Type B pancreatic cell (in vitro differentiated cells): ENCODE measurements around the gene KIF6. TPM values are rescaled to one million over a fixed set of nuclear protein-coding genes. Genes with fewer than 3 reads are reported as not detected.

Experiments used
- DNase-seq: peaks from one replicate; pipeline ENCODE4 v3.0.0; 2021; ENCODE audit warnings: mixed read lengths; ENCODE audit not compliant: unreplicated experiment; ENCODE audit errors: extremely low spot score
- H3K27ac Mint-ChIP-seq: 2 replicates; pipeline ENCODE4 v1.8.0; 2021; ENCODE audit warnings: mild to moderate bottlenecking, mixed read lengths
- H3K27me3 Mint-ChIP-seq: 2 replicates; pipeline ENCODE4 v1.8.0; 2021; ENCODE audit warnings: mixed read lengths
- H3K36me3 Mint-ChIP-seq: 2 replicates; pipeline ENCODE4 v1.8.0; 2021; ENCODE audit warnings: mixed read lengths
- H3K4me1 Mint-ChIP-seq: one replicate; pipeline ENCODE4 v1.8.0; 2021; ENCODE audit warnings: mixed read lengths; ENCODE audit not compliant: unreplicated experiment
- H3K4me3 Mint-ChIP-seq: 2 replicates; pipeline ENCODE4 v1.8.0; 2021; ENCODE audit warnings: mild to moderate bottlenecking, mixed read lengths
- H3K9me3 Mint-ChIP-seq: 2 replicates; pipeline ENCODE4 v1.8.0; 2021; ENCODE audit warnings: mixed read lengths
- CTCF ChIP-seq: fragments of 200-600 bp; sonication (generic); conservative IDR thresholded peaks from 2 replicates; pipeline ENCODE4 v1.5.0; 2021; ENCODE audit warnings: antibody characterized with exemption, mild to moderate bottlenecking
- total RNA-seq: library from RNA; stranded (reverse); gene quantifications from 2 replicates; pipeline ENCODE4 v1.2.1, GENCODE V29; 2021; ENCODE audit warnings: low replicate concordance

The KIF6 gene
- total RNA-seq, 1 donor from 2014 or later = 3.3 TPM

GRCh38 chr6:39428816-39429215 lies 296.4 kb downstream of the KIF6 start:
- H3K36me3 Mint-ChIP-seq = no peaks in the 10 kb centered on the region
- no peak overlapping the region for H3K27ac Mint-ChIP-seq
- H3K4me3 Mint-ChIP-seq = no peak overlapping the region
- no peak for DNase-seq
- peaks cover 5% of the 10 kb centered on the region for H3K9me3 Mint-ChIP-seq
- H3K4me1 Mint-ChIP-seq = peaks cover 29% of the 10 kb centered on the region
- TF ChIP-seq CTCF = no peak
- H3K27me3 Mint-ChIP-seq = no peaks in the 10 kb centered on the region

- Mint-ChIP-seq H3K9me3 (peaks cover 5% of the 10 kb centered on the region), H3K27ac (no peak overlapping the region), H3K4me3 (no peak overlapping the region), H3K36me3 (no peaks in the 10 kb centered on the region), H3K27me3 (no peaks in the 10 kb centered on the region), H3K4me1 (peaks cover 29% of the 10 kb centered on the region)
- no peak for TF ChIP-seq CTCF
- DNase-seq = no peak
Observed at GRCh38 chr6:39428152-39428551, 297.1 kb downstream of the KIF6 start.

GRCh38 chr6:39426073-39426456 lies 299.1 kb downstream of the KIF6 start:
- peaks cover 16% of the 10 kb centered on the region for H3K4me1 Mint-ChIP-seq
- H3K27ac Mint-ChIP-seq = no peak overlapping the region
- no peak overlapping the region for H3K4me3 Mint-ChIP-seq
- H3K36me3 Mint-ChIP-seq = no peaks in the 10 kb centered on the region
- DNase-seq = no peak
- peaks cover 5% of the 10 kb centered on the region for H3K9me3 Mint-ChIP-seq
- no peaks in the 10 kb centered on the region for H3K27me3 Mint-ChIP-seq
- TF ChIP-seq CTCF = no peak

GRCh38 chr6:39425346-39426072 lies 299.7 kb downstream of the KIF6 start:
- DNase-seq = no peak
- H3K27ac Mint-ChIP-seq = no peak overlapping the region
- no peaks in the 10 kb centered on the region for H3K36me3 Mint-ChIP-seq
- no peaks in the 10 kb centered on the region for H3K27me3 Mint-ChIP-seq
- peaks cover 11% of the 10 kb centered on the region for H3K4me1 Mint-ChIP-seq
- TF ChIP-seq CTCF = no peak
- H3K9me3 Mint-ChIP-seq = peaks cover 5% of the 10 kb centered on the region
- no peak overlapping the region for H3K4me3 Mint-ChIP-seq

- no peaks in the 10 kb centered on the region for H3K36me3 Mint-ChIP-seq
- no peaks in the 10 kb centered on the region for H3K27me3 Mint-ChIP-seq
- no peak overlapping the region for H3K4me3 Mint-ChIP-seq
- H3K27ac Mint-ChIP-seq = no peak overlapping the region
- no peak for DNase-seq
- peaks cover 6% of the 10 kb centered on the region for H3K4me1 Mint-ChIP-seq
- H3K9me3 Mint-ChIP-seq = peaks cover under 1% of the 10 kb centered on the region
- no peak for TF ChIP-seq CTCF
Observed at GRCh38 chr6:39424831-39425230, 300.4 kb downstream of the KIF6 start.
